AG10803 (cell line): ENCODE results near the gene FBLIM1.

Source experiments
- DNase-seq: peaks from one replicate; pipeline ENCODE4 v3.0.0; 2010; ENCODE audit warnings: low read depth
- H3K4me3 ChIP-seq: 2 replicates; pipeline ENCODE4 v1.5.1; 2011; ENCODE audit warnings: mild to moderate bottlenecking, low read length, control low read depth
- TF ChIP-seq, protein P1 (sequence below): conservative IDR thresholded peaks from 2 replicates; pipeline ENCODE4 v1.5.1; 2011; ENCODE audit warnings: mild to moderate bottlenecking, low read length, control low read depth, inconsistent platforms

The FBLIM1 gene

DNA sequence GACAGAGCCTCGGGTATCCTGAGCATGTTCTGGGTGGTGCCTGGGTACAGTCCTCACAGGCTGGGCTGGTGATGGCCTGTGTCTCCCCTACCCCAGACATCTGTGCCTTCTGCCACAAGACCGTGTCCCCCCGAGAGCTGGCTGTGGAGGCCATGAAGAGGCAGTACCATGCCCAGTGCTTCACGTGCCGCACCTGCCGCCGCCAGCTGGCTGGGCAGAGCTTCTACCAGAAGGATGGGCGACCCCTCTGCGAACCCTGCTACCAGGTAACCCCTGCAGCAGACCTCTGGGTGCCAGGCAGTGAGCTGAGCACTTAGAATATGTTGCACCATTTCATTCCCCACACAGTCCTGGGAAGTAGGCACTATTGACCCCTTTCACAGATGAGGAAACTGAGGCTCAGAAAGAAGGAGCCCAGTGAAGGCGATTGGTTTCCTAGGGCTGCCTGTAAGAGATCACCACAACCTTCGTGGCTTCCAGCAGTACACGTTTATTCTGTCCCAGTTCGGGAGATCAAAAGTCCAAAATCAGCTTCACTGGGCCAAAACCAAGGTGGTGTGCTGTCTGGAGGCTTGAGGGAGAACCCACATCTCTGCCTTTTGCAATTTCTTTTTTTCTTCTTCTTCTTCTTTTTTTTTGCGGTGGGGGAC lies 11.8 kb downstream of the FBLIM1 start:
- DNase-seq = no peak
- TF ChIP-seq, protein P1, sequence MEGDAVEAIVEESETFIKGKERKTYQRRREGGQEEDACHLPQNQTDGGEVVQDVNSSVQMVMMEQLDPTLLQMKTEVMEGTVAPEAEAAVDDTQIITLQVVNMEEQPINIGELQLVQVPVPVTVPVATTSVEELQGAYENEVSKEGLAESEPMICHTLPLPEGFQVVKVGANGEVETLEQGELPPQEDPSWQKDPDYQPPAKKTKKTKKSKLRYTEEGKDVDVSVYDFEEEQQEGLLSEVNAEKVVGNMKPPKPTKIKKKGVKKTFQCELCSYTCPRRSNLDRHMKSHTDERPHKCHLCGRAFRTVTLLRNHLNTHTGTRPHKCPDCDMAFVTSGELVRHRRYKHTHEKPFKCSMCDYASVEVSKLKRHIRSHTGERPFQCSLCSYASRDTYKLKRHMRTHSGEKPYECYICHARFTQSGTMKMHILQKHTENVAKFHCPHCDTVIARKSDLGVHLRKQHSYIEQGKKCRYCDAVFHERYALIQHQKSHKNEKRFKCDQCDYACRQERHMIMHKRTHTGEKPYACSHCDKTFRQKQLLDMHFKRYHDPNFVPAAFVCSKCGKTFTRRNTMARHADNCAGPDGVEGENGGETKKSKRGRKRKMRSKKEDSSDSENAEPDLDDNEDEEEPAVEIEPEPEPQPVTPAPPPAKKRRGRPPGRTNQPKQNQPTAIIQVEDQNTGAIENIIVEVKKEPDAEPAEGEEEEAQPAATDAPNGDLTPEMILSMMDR = no peak
- H3K4me3 ChIP-seq = no peak overlapping the region

DNA sequence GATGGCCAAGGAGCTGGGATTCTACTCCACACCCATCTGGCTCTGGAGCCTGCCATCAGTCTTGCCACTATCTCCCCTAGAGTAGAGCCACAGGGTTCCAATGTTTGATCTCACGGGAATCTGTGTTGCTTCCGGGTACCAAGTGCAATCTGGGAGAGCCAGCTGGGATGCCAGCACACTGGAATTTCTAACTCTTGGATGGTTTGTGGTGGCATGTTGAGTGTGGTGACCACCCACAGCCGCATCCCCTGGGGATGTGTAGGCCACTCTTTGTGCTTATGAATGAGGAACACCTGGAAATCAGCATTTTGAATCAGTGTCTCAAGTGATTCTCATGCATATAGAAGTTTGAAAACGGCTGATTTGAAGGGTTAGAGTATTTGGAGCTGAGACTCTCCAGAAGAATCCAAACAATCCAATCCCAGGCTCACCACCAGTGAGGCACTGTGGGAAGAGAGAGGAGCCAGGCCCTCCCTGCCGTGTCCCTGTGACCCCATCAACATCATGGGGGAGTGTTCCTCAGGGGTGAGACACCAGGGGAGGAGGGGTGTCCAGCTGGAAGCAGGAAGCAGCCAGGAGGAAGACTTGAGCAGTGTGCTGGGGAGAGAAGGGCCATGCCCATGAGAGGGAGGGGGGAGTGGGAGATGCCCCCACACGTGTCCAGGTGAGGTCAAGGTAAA lies 13.4 kb downstream of the FBLIM1 start:
- TF ChIP-seq, protein P1 = no peak
- no peak overlapping the region for H3K4me3 ChIP-seq
- no peak for DNase-seq

DNA sequence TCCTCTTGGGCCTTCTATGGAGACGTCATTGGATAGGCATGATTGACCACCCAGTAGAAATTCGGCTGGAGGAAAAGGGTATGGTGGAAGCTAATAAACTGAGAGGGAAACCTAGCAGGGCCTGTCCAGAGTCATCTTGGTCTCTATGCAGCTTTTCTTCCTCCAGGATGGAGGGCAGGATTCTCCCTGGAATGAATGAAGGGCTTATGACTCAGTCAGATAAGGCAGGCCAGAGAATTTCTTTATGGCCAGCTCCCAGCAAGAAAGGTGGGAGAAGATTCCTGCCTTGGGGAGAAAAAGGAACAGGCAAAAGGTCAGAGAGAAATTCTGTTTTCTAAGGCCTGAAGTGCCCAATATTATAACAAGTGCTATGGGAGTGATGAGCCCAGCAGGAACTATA lies 17.1 kb downstream of the FBLIM1 start:
- no peak overlapping the region for H3K4me3 ChIP-seq
- no peak for DNase-seq
- TF ChIP-seq, protein P1 = no peak

DNA sequence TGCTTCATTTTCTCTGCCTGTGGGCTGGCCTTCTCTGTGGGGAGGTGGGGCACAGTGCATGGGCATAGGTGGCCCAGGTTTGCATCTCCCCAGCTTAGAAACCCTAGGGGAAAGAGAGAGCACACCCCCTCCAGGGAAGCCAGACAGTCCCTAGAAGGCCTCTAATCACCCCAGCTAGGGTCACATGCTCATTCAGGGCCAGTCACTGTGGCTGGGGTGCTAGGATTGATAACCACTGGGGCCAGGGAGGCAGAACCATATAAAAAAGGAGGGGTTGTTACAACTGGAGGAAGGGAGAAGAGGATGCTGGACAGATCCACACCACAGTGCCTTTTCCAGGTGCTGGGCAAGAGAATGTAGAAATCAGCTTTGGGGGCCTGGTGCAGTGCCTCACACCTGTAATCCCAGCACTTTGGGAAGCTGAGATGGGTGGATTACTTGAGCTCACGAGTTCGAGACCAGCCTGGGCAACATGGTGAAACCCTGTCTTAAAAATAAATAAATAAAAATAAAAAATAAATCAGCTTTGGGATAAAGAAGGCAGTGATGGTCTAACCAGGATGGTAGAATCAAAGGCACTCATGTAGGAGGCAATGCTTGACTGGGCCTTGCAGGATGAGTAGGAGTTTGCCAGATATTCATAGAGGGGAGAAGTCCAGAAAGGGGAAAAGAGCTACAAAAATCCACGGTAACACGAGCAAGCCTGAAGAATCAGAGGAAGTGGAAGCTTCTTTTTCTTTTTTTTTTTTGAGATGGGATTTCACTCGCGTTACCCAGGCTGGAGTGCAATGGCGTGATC lies 19.5 kb downstream of the FBLIM1 start:
- TF ChIP-seq, protein P1 = no peak
- DNase-seq = no peak

DNA sequence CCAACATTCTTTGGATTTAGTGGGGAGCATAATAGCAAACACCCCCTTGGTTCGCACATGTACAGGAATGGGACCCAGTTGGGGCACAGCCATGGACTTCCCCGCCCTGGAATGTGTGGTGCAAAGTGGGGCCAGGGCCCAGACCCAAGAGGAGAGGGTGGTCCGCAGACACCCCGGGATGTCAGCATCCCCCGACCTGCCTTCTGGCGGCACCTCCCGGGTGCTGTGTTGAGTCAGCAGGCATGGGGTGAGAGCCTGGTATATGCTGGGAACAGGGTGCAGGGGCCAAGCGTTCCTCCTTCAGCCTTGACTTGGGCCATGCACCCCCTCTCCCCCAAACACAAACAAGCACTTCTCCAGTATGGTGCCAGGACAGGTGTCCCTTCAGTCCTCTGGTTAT lies 27.1 kb downstream of the FBLIM1 start:
- H3K4me3 ChIP-seq = no peak overlapping the region
- TF ChIP-seq, protein P1 = no peak
- DNase-seq = no peak

More for the DNA sequence above, 19.5 kb downstream of the FBLIM1 start:
- H3K4me3 ChIP-seq = no peak overlapping the region

DNA sequence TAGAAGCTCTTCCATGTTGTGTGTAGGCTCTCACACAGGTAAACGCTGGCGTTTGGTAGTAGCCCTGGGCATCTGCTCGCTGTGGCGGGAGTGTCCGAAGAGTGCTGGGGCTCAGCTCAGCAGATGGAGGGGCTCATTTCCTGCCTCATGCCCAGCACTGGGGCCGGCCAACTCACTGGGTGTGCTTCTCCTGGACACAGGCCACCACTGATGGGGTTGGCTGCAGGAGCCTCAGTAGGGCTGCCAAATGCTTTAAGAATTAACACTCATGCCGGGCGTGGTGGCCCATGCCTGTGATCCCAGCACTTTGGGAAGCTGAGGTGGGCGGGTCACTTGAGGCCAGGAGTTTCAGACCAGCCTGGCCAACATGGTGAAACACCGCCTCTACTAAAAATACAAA lies 28.0 kb downstream of the FBLIM1 start:
- DNase-seq = peak; percentile 83
- H3K4me3 ChIP-seq = no peak overlapping the region
- TF ChIP-seq, protein P1 = no peak
